ENCODE data around the gene NGF.
"Not testable (repeated sequence)": the region's sequence is repeated elsewhere in the genome, so short reads cannot be mapped to it uniquely, and the experiment has no call there.

- TF ChIP-seq CTCF (IDR thresholded peaks at IDR 0.05); EZH2 (IDR thresholded peaks at IDR 0.05; ENCODE audit: borderline replicate concordance, insufficient read depth, low read depth, low read length, poor library complexity, severe bottlenecking): not testable (repeated sequence)
These were observed 21.9 kb upstream of the NGF start for GRCh38 chr1:115359787-115360452.
